Stimulated activated naive CD4-positive, alpha-beta T cell treated with Interleukin-2 at 50 U/mL for 16 hours (primary cell): ENCODE measurements around the gene STRAP.

Experiments used
- DNase-seq: peaks from one replicate; lab custom pipeline; 2025; lab: John Stamatoyannopoulos, UW

STRAP gene

DNA sequence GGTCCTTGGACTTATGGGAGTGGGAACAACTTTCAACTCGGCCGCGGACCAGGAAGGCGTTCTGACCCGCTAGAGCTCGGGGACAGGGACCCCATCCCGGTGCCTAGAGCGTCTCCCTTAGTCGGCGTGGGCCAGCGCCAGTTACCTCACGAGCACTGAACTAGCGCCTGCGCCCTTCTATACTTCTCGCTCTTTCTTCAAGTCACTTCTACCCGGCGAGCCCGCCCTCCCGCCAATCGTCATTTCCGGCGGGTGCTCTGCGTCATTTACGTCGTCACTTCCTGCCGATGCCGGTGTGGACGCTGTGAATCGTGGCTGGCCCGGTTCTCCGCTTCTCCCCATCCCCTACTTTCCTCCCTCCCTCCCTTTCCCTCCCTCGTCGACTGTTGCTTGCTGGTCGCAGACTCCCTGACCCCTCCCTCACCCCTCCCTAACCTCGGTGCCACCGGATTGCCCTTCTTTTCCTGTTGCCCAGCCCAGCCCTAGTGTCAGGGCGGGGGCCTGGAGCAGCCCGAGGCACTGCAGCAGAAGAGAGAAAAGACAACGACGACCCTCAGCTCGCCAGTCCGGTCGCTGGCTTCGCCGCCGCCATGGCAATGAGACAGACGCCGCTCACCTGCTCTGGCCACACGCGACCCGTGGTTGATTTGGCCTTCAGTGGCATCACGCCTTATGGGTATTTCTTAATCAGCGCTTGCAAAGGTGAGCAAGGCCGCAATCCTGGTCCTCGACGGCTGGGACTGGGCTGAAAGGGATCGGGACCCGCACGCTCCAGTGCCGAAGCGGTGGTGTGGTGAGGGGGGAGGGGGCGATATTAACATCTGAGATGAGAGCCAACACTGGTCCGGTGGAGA lies at the start of gene STRAP:
TSS of gene STRAP (plus strand) at position 270 of the 854 bp plus-strand sequence. CDS start at position 591, 321 bp downstream.
- peak; percentile 94 for DNase-seq

DNA sequence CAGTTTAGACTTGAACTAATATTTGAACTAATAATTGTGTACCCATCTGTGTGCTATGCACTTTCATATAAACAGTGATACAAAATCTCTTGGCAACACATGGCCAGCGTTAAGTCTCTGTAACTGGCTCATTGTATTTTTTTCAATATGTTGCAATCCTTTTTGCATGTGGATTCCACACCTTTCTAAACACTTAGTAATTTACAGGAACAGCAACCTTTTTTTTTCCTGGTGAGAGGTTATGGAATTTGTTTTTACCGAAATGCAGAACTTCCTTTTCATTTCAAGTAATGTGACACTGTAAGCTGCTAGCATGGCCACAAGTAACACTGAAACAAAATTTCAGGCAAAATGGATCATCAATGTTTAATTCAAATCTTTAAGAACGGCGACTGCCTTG lies 47.6 kb upstream of the STRAP start:
- no peak for DNase-seq

DNA sequence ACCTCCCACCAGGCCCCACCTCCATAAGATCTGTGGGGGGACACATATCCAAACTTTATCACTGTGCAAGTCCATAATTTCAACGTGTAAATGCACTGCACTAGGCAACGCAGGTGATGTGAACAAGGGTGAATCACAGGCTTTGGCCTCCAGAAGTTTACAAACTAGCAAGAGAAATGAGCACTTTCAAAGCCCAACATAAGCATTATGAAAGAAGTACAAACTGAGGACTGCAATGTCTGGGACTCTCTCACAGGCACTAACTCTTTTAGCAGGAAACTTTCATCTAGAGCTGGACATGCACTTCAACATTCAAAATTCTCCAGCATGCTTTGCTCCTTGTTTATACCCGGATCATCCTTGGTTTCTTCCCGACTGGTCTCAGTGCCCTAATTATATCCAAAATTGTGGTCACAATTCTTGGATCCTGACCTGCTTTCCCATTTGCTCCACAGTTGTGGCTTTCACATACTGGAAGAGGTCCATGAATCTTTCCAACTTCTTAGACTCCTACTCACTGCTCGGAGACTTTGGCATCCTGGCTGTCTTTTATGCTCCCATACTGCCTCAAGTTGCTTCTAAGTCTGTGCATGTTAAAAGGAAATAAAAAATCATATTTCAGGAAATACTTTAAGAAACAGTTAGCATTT lies 44.9 kb upstream of the STRAP start:
- DNase-seq: no peak

DNA sequence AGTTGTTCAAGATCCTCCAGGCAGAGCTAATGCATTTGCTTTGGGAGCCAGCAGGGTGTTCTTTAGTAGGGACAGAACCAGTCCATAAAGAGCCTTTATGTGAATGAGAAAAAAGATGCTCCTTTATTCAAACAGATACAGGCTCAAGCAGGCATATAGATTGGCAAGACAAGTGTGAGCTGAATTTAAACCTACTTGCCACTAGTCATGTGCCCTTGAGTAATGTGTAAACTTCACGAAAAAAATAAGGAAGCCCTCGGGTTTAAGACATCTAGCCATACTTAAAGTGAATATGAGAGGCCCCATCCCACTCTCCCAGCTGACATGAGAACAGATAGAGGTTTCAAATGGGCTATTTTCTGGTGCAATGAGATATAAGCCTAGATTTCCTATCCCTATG lies 43.1 kb upstream of the STRAP start:
- no peak for DNase-seq

DNA sequence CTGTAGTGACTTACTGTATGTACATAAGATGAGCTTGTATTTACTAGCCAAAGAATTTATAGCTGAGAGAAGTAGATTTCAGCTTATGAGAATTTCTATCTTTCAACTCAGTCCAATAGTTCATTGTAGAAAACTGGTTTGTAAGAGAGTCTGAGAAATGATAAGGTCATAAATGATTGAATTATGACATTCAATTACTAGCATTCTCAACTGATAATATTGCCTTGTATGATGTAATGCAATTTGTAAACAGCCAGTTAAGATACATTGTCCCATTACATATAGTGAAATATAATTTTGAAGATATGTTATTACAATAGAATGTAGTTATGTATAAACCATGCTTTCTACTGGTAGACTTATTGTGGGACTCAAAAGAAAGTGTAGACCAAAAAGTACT lies 42.5 kb upstream of the STRAP start:
- DNase-seq: no peak

- DNase-seq: no peak
These were observed 40.1 kb upstream of the STRAP start for GRCh38 chr12:15842108-15842507.

DNA sequence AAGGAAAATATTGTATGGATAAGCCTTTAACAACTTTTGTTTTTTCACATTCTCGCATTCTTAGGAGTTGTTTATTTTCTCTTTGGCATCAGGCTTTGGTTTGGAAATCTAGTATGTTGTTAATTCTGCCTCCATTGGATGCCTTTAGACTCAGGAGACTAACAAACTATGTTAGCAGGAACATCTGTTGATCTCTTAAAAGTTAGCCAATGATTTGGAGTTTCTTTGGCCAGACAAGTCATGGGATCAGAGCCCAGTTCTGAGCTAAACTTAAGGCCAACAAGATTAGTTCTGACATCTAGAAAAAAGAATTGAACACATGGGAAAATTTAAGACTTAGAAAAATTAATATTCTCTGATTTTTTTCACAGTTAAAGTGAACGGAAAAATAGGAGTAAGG lies 35.3 kb upstream of the STRAP start:
- DNase-seq: no peak

GRCh38 chr12:15848606-15849005 lies 33.6 kb upstream of the STRAP start:
- no peak for DNase-seq

GRCh38 chr12:15851045-15851620 lies 31.1 kb upstream of the STRAP start:
- no peak for DNase-seq

- DNase-seq: no peak
These were observed 30.3 kb upstream of the STRAP start for GRCh38 chr12:15851919-15852318.

DNA sequence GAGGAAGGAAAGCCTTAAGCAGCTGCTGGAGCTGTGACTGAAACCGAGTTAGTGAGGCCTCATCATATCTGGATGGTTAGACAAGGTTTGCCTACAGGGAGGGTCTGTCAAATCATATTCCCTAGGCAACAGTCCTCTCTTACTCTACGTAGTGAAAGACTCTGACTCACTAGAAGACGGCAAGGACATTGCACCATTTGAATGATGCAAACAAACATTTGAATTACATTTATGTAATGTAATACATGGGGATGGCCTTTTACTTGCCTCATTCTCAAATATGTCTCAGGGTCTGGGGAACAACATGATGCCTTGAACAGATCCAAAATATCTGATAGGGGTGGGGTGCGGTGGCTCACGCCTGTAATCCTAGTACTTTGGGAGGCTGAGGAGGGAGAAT lies 29.8 kb upstream of the STRAP start:
- DNase-seq: no peak

DNA sequence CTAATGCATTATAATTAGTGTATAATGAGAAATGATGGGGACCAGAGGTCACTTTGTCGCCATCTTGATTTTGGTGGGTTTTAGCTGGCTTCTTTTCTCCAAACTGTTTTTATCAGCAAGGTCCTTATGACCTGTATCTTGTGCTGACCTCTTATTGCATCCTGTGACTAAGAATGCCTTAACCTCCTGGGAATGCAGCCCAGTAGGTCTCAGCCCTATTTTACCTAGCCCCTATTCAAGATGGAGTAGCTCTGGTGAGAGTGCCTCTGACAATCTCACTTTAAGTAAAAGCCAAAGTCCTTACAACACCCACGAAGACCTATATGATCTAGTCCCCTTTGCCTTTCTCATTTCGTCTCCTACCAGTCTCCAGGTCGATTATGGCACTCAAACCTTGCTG lies 28.3 kb upstream of the STRAP start:
- no peak for DNase-seq

GRCh38 chr12:15854916-15855315 lies 27.3 kb upstream of the STRAP start:
- DNase-seq: no peak

DNA sequence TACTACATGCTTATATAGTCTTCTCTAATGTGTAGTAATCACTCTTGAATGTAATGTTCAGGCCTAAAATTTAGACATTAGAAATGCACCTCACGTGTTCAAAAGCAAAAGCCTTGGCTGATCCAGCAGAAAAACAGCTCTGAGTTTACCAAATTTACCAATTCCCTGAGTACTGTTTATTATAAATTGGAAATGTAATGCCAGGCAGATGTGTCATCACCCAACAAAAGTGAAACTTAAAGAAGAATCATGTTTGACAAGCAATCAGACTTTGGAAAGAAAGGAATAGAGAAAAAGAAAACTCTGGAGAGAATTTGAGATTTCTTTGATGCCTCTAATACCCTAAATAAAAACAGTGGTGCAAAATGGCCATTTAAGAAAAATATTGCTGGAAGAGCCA lies 26.5 kb upstream of the STRAP start:
- no peak for DNase-seq

GRCh38 chr12:15856097-15856982 lies 25.8 kb upstream of the STRAP start:
- no peak for DNase-seq

GRCh38 chr12:15858353-15858752 lies 23.8 kb upstream of the STRAP start:
- no peak for DNase-seq

DNA sequence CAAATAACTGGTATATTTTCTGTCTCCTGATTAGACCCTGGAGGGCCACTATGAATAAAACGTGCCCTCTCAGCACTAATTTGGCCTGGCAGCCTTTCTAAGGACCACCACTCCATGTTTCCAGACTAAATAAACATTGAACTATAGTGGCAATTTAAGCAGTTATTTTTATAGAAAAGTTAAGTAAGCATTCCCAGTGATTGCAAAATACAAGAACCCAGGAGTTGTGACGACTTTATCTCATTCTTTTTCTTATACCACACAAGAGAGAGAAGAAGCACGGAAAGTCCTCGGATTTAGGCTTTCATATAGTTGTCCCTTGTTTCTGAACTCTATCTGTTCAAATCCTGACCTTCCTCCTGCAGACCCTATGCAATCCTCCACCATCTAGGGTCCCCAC lies 23.1 kb upstream of the STRAP start:
- no peak for DNase-seq

DNA sequence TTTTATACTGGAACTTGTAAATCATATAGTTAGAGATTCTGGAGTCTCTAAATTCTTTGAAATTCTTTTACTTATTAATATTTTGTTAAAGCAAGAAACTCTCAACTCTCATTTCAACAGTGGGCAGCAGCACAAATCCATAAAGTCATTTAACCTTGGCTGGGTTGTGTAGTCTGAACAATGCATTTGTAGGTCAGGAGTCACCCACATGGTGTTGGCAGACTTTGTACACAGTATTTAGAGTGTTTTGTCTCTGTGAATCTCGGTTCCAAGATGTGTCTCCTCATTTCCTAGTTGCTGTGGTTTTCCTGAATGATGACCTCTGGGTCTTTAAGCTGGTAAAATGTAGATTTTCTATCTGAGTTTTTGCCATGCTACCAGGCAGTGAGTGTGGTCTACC lies 20.8 kb upstream of the STRAP start:
- DNase-seq: no peak

GRCh38 chr12:15862840-15863239 lies 19.3 kb upstream of the STRAP start:
- no peak for DNase-seq

- DNase-seq: no peak
These were observed 18.8 kb upstream of the STRAP start for GRCh38 chr12:15863372-15863771.

DNA sequence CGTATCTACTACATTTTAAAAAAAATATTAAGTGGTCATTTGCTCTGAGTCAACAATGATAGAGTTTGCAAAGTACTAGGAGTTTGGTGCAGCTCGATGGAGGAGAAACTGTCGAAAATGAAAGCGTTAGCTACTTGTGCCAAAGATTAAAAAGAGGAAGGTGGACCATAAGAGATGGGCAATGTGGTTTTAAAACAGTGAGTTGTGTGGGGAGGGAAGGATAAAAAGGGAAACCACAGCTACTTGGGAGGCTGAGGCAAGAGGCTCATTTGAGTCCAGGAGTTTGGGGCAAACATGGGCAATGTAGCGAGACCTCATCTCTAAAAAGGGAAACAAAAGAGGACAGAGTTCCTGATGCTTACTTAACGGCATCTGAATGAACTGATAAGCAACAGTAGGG lies 18.2 kb upstream of the STRAP start:
- no peak for DNase-seq

DNA sequence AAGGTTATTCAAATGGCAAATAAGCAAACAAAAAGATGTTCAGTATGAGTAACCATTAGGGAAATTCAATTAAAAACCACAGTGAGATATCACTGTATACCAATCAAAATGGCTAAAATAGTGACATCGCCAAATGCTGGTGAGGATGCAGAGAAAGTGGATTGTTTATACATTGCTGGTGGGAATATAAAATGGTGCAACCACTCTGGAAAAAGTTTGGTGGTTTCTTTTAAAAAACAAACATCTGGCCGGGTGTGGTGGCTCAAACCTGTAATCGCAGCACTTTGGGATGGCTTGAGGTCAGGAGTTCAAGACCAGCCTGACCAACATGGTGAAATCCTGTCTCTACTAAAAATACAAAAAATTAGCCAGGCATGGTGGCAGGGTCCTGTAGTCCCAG lies 14.0 kb upstream of the STRAP start:
- DNase-seq: no peak
